H9 (cell line): ENCODE data around the gene GARRE1. TPM values are rescaled to one million over a fixed set of nuclear protein-coding genes. Genes with fewer than 3 reads are reported as not detected.

Experiments used
- DNase-seq: peaks from one replicate; pipeline ENCODE4 v3.0.0-alpha.2; 2017
- H2AFZ ChIP-seq: one replicate; pipeline ENCODE4 v1.6.1; 2013; ENCODE audit warnings: mild to moderate bottlenecking, low read length, control low read depth, moderate library complexity
- H2AK5ac ChIP-seq: 2 replicates; pipeline ENCODE4 v1.6.1; 2013; ENCODE audit warnings: low read length, control low read depth, mixed read lengths; ENCODE audit not compliant: insufficient read length
- H2BK120ac ChIP-seq: one replicate; pipeline ENCODE4 v1.6.1; 2013; ENCODE audit warnings: low read depth, mild to moderate bottlenecking, low read length, control low read depth, inconsistent platforms; ENCODE audit not compliant: poor library complexity, severe bottlenecking
- H2BK12ac ChIP-seq: 2 replicates; pipeline ENCODE4 v1.6.1; 2013; ENCODE audit warnings: low read length, control low read depth, mixed read lengths, low read depth; ENCODE audit not compliant: insufficient read length
- H2BK15ac ChIP-seq: 2 replicates; pipeline ENCODE4 v1.6.1; 2013; ENCODE audit warnings: low read depth, low read length, control low read depth
- H2BK20ac ChIP-seq: one replicate; pipeline ENCODE4 v1.6.1; 2013; ENCODE audit warnings: low read depth, mild to moderate bottlenecking, low read length, control low read depth, inconsistent platforms; ENCODE audit not compliant: poor library complexity, severe bottlenecking
- H2BK5ac ChIP-seq: 2 replicates; pipeline ENCODE4 v1.6.1; 2013; ENCODE audit warnings: low read length, control low read depth, mixed read lengths; ENCODE audit not compliant: insufficient read length
- H3K14ac ChIP-seq: 2 replicates; pipeline ENCODE4 v1.6.1; 2013; ENCODE audit warnings: low read length, control low read depth; ENCODE audit not compliant: insufficient read depth
- H3K18ac ChIP-seq: 2 replicates; pipeline ENCODE4 v1.6.1; 2013; ENCODE audit warnings: low read depth, mild to moderate bottlenecking, mixed read lengths, low read length, control low read depth; ENCODE audit not compliant: insufficient read length
- H3K23ac ChIP-seq: 2 replicates; pipeline ENCODE4 v1.6.1; 2013; ENCODE audit warnings: low read length, control low read depth, mixed read lengths, low read depth; ENCODE audit not compliant: insufficient read length
- H3K23me2 ChIP-seq: 2 replicates; pipeline ENCODE4 v1.6.1; 2013; ENCODE audit warnings: low read depth, mild to moderate bottlenecking, mixed read lengths, low read length, control low read depth; ENCODE audit not compliant: insufficient read length, poor library complexity, severe bottlenecking
- H3K27ac ChIP-seq: 2 replicates; pipeline ENCODE4 v1.5.1; 2013; ENCODE audit warnings: low read length, control low read depth, mixed read lengths, low read depth; ENCODE audit not compliant: insufficient read length
- H3K27me3 ChIP-seq: 2 replicates; pipeline ENCODE4 v1.6.1; 2013; ENCODE audit warnings: low read length, control low read depth, inconsistent platforms; ENCODE audit not compliant: insufficient read depth
- H3K4ac ChIP-seq: 2 replicates; pipeline ENCODE4 v1.6.1; 2013; ENCODE audit warnings: low read depth, mild to moderate bottlenecking, control low read depth, inconsistent platforms, low read length, moderate library complexity
- H3K4me1 ChIP-seq: 2 replicates; pipeline ENCODE4 v1.6.1; 2013; ENCODE audit warnings: low read length, control low read depth, inconsistent platforms; ENCODE audit not compliant: insufficient read depth
- H3K4me2 ChIP-seq: 2 replicates; pipeline ENCODE4 v1.6.1; 2013; ENCODE audit warnings: low read length, control low read depth, mixed read lengths; ENCODE audit not compliant: insufficient read length, insufficient read depth
- H3K56ac ChIP-seq: 2 replicates; pipeline ENCODE4 v1.6.1; 2013; ENCODE audit warnings: low read depth, mild to moderate bottlenecking, mixed read lengths, low read length, control low read depth; ENCODE audit not compliant: insufficient read length
- H3K79me1 ChIP-seq: 2 replicates; pipeline ENCODE4 v1.6.1; 2013; ENCODE audit warnings: low read depth, mild to moderate bottlenecking, moderate library complexity, low read length, control low read depth, inconsistent platforms; ENCODE audit not compliant: insufficient read depth, poor library complexity, severe bottlenecking
- H3K79me2 ChIP-seq: 2 replicates; pipeline ENCODE4 v1.6.1; 2013; ENCODE audit warnings: low read length, control low read depth, inconsistent platforms; ENCODE audit not compliant: insufficient read depth
- H3K9ac ChIP-seq: 2 replicates; pipeline ENCODE4 v1.6.1; 2013; ENCODE audit warnings: low read length, control low read depth, mixed read lengths; ENCODE audit not compliant: insufficient read length; ENCODE audit errors: extremely low read depth
- H3K9me3 ChIP-seq: one replicate; pipeline ENCODE4 v1.6.1; 2013; ENCODE audit warnings: low read depth, low read length, inconsistent platforms; ENCODE audit not compliant: control insufficient read depth
- H3T11ph ChIP-seq: one replicate; pipeline ENCODE4 v1.6.1; 2013; ENCODE audit warnings: mild to moderate bottlenecking, low read length, control low read depth, inconsistent platforms
- H4K20me1 ChIP-seq: one replicate; pipeline ENCODE4 v1.6.1; 2013; ENCODE audit not compliant: control insufficient read depth, insufficient read length, insufficient read depth
- H4K5ac ChIP-seq: 2 replicates; pipeline ENCODE4 v1.6.1; 2013; ENCODE audit warnings: low read depth, mild to moderate bottlenecking, mixed read lengths, low read length, control low read depth; ENCODE audit not compliant: insufficient read length
- H4K8ac ChIP-seq: replicated peaks from 2 replicates; pipeline ENCODE4 v1.6.1; 2013; ENCODE audit warnings: low read length, control low read depth, mixed read lengths, low read depth; ENCODE audit not compliant: insufficient read length
- H4K91ac ChIP-seq: 2 replicates; pipeline ENCODE4 v1.6.1; 2013; ENCODE audit warnings: low read depth, mild to moderate bottlenecking, moderate library complexity, mixed read lengths, low read length, control low read depth; ENCODE audit not compliant: insufficient read length
- H3K27ac Mint-ChIP-seq, 3 experiments: 2 replicates in 2 of 3; 3 replicates in 1 of 3; pipeline ENCODE4 v1.8.0; 2020 to 2021; ENCODE audit warnings: mixed read lengths in 3 of 3, mild to moderate bottlenecking in 1 of 3, moderate library complexity in 1 of 3
- H3K27me3 Mint-ChIP-seq: 2 replicates; pipeline ENCODE4 v1.8.0; 2021; ENCODE audit warnings: low read depth, mild to moderate bottlenecking, moderate library complexity, mixed read lengths
- H3K36me3 Mint-ChIP-seq, 3 experiments: 2 replicates in 2 of 3; 3 replicates in 1 of 3; pipeline ENCODE4 v1.8.0; 2020 to 2021; ENCODE audit warnings: low read depth in 3 of 3, mixed read lengths in 3 of 3; ENCODE audit not compliant: insufficient read depth in 1 of 3
- H3K4me1 Mint-ChIP-seq, 2 experiments: 2 replicates each; pipeline ENCODE4 v1.8.0; 2020; ENCODE audit warnings: mixed read lengths in 2 of 2
- H3K4me3 Mint-ChIP-seq, 2 experiments: 2 replicates in 1 of 2; 3 replicates in 1 of 2; pipeline ENCODE4 v1.8.0; 2020 to 2021; ENCODE audit warnings: mild to moderate bottlenecking in 2 of 2, mixed read lengths in 2 of 2, moderate library complexity in 1 of 2
- H3K9me3 Mint-ChIP-seq, 2 experiments: 2 replicates in 1 of 2; 3 replicates in 1 of 2; pipeline ENCODE4 v1.8.0; 2020; ENCODE audit warnings: mild to moderate bottlenecking in 2 of 2, mixed read lengths in 2 of 2, moderate library complexity in 1 of 2
- CTCF ChIP-seq: fragments of 200-600 bp; sonication (generic); conservative IDR thresholded peaks from 3 replicates; pipeline ENCODE4 v1.8.0; 2021; ENCODE audit warnings: antibody characterized with exemption, mild to moderate bottlenecking
- WGBS: extraction: QIAGEN DNeasy Blood & Tissue Kit; methylation state at CpG from one replicate; pipeline ENCODE4 v1.1.7; 2013; ENCODE audit warnings: missing lambda C conversion rate, low lambda C conversion rate, mixed read lengths; ENCODE audit not compliant: insufficient read length; ENCODE audit errors: extremely low coverage; 5-methylcytosine and 5-hydroxymethylcytosine counted together
- total RNA-seq: library from RNA; stranded (reverse); gene quantifications from 2 replicates; pipeline ENCODE4 v1.2.1, GENCODE V29; 2021

The GARRE1 gene
- total RNA-seq, 1 experiment from 2014 or later = 24.1 TPM

- Histone ChIP-seq H3K79me2 (peaks cover 2% of the 10 kb centered on the region; the same call in 1 of the 2 replicates), H2BK15ac (no peak overlapping the region), H3K27me3 (no peaks in the 10 kb centered on the region), H2BK5ac (no peak overlapping the region), H3K4me2 (no peak overlapping the region), H3K9ac (no peak overlapping the region), H2BK12ac (no peak overlapping the region), H3K18ac (no peak overlapping the region), H3K4ac (no peak overlapping the region), H2AFZ (no peak overlapping the region), H3K27ac (no peak overlapping the region), H4K5ac (no peak overlapping the region), H4K20me1 (no peaks in the 10 kb centered on the region), H3K23ac (no peak overlapping the region), H3T11ph (no peak overlapping the region), H4K91ac (no peak overlapping the region), H4K8ac (no peak overlapping the region), H3K56ac (no peak overlapping the region), H3K79me1 (peaks cover 2% of the 10 kb centered on the region), H3K4me1 (peaks cover 3% of the 10 kb centered on the region; the same call in 1 of the 2 replicates), H3K9me3 (no peaks in the 10 kb centered on the region), H2AK5ac (no peak overlapping the region), H3K23me2 (peaks cover 7% of the 10 kb centered on the region), H3K14ac (no peak overlapping the region), H2BK20ac (no peak overlapping the region), H2BK120ac (no peak overlapping the region)
- no peak for DNase-seq
- H3K4me3 Mint-ChIP-seq = no peak overlapping the region
- no peak for TF ChIP-seq CTCF
- peaks cover 30 to 33% of the 10 kb centered on the region in 2 experiments for H3K4me1 Mint-ChIP-seq
- H3K36me3 Mint-ChIP-seq = no peaks in the 10 kb centered on the region; a peak in 4 of 7 replicates
- H3K9me3 Mint-ChIP-seq = no peaks in the 10 kb centered on the region; a peak in 1 of 5 replicates
- no peaks in the 10 kb centered on the region for H3K27me3 Mint-ChIP-seq
- no CpG with 5 or more reads among the region's 5 CpGs for WGBS
- H3K27ac Mint-ChIP-seq = no peak overlapping the region
Measured at GRCh38 chr19:34256835-34257558, 2.6 kb downstream of the GARRE1 start.
